HCT116 (cell line): ENCODE results near the gene IRF4. TPM values are rescaled to one million over a fixed set of nuclear protein-coding genes. Genes with fewer than 3 reads are reported as not detected.

Source experiments
- ATAC-seq: fragments of 200-7000 bp; cut with Tn5 transposase; 2 replicates; pipeline ENCODE4 v1.9.1; 2020; ENCODE audit warnings: mild to moderate bottlenecking, moderate library complexity
- BruUV-seq: library from RNA; stranded (reverse); fragments of 400-500 nt; replicated peaks from 2 replicates; lab custom pipeline; 2021; lab: Mats Ljungman, UMichigan
- CTCF ChIA-PET: fragments of 300-600 bp; sonication (Branson Sonifier 250); formaldehyde crosslinking; loops from one replicate; lab custom pipeline; 2021; ENCODE audit warnings: antibody characterized with exemption; lab: Charles Lee
- POLR2A ChIA-PET: fragments of 300-600, 350-600 bp; sonication (Branson Sonifier 250); formaldehyde crosslinking; loops from one replicate; lab custom pipeline; 2021; ENCODE audit warnings: antibody characterized with exemption; lab: Charles Lee
- RAD21 ChIA-PET, 2 experiments: fragments of 300-600 bp; sonication (Branson Sonifier 250); formaldehyde crosslinking; loops; one replicate each; lab custom pipeline; 2023; ENCODE audit warnings: low total read pairs in 2 of 2; ENCODE audit not compliant: uncharacterized antibody in 2 of 2, unreplicated experiment in 2 of 2, low non-redundant PET in 1 of 2; lab: Charles Lee
- DNase-seq: peaks from one replicate; pipeline ENCODE4 v3.0.0-alpha.2; 2010; ENCODE audit warnings: low read depth, low spot score
- H2AFZ ChIP-seq: fragments of 200-600 bp; shearing (Covaris generic), sonication (generic); 2 replicates; pipeline ENCODE4 v1.6.1; 2017; ENCODE audit warnings: low read depth, mixed run types, mixed read lengths, antibody characterized with exemption, low read length; ENCODE audit not compliant: poor library complexity, severe bottlenecking
- H3K27ac ChIP-seq: 2 replicates; pipeline ENCODE4 v1.5.1; 2012; ENCODE audit warnings: low read depth, low read length
- H3K27me3 ChIP-seq: fragments of 200-600 bp; sonication (generic); 2 replicates; pipeline ENCODE4 v1.6.1; 2016; ENCODE audit warnings: mixed run types, low read length, mixed read lengths; ENCODE audit not compliant: insufficient read depth
- H3K36me3 ChIP-seq, 2 experiments: fragments of 200-500 bp in 1 of 2; fragments of 200-600 bp in 1 of 2; sonication (Bioruptor generic) in 1 of 2; sonication (generic) in 1 of 2; 2 replicates each; pipeline versions ENCODE4 v1.5.1 to v1.6.1; 2014 to 2016; ENCODE audit warnings: low read length in 2 of 2, inconsistent platforms in 1 of 2, mixed read lengths in 1 of 2, mixed run types in 1 of 2; ENCODE audit not compliant: insufficient read depth in 2 of 2, control insufficient read depth in 1 of 2
- H3K4me1 ChIP-seq, 2 experiments: fragments of 200-600 bp in 1 of 2; sonication (generic) in 1 of 2; 2 replicates each; pipeline versions ENCODE4 v1.5.1 to v1.6.1; 2012 to 2017; ENCODE audit warnings: low read length in 2 of 2, inconsistent platforms in 1 of 2, mild to moderate bottlenecking in 1 of 2, mixed read lengths in 1 of 2, mixed run types in 1 of 2, moderate library complexity in 1 of 2; ENCODE audit not compliant: insufficient read depth in 2 of 2, control insufficient read depth in 1 of 2
- H3K4me2 ChIP-seq: fragments of 200-600 bp; sonication (generic); 2 replicates; pipeline ENCODE4 v1.6.1; 2017; ENCODE audit warnings: mixed run types, low read length, mixed read lengths
- H3K4me3 ChIP-seq, 2 experiments: fragments of 200-600 bp in 1 of 2; sonication (generic) in 1 of 2; replicated peaks in 1 of 2; 2 replicates each; pipeline ENCODE4 v1.5.1; 2011 to 2016; ENCODE audit warnings: low read length in 2 of 2, control low read depth in 1 of 2, low read depth in 1 of 2, mild to moderate bottlenecking in 1 of 2, mixed read lengths in 1 of 2, mixed run types in 1 of 2
- H3K79me2 ChIP-seq: fragments of 200-600 bp; sonication (generic); 2 replicates; pipeline ENCODE4 v1.6.1; 2017; ENCODE audit warnings: mild to moderate bottlenecking, mixed run types, low read length, moderate library complexity, mixed read lengths; ENCODE audit not compliant: insufficient read depth
- H3K9ac ChIP-seq: fragments of 200-600 bp; sonication (generic); 2 replicates; pipeline ENCODE4 v1.6.1; 2016; ENCODE audit warnings: low read length, mixed read lengths
- H3K9me2 ChIP-seq: fragments of 200-600 bp; sonication (generic), shearing (Covaris generic); 2 replicates; pipeline ENCODE4 v1.6.1; 2017; ENCODE audit warnings: mixed run types, mild to moderate bottlenecking, moderate library complexity; ENCODE audit not compliant: insufficient read depth
- H3K9me3 ChIP-seq, 2 experiments: fragments of 200-500 bp in 1 of 2; fragments of 200-600 bp in 1 of 2; sonication (Bioruptor generic) in 1 of 2; sonication (generic) in 1 of 2; 2 replicates each; pipeline ENCODE4 v1.6.1; 2014 to 2017; ENCODE audit warnings: low read length in 2 of 2, mixed read lengths in 2 of 2, inconsistent platforms in 1 of 2, low read depth in 1 of 2, mild to moderate bottlenecking in 1 of 2, mixed run types in 1 of 2, moderate library complexity in 1 of 2; ENCODE audit not compliant: control insufficient read depth in 1 of 2, insufficient read depth in 1 of 2
- H4K20me1 ChIP-seq: fragments of 200-600 bp; sonication (generic), shearing (Covaris generic); 2 replicates; pipeline ENCODE4 v1.6.1; 2017; ENCODE audit warnings: mixed run types, mild to moderate bottlenecking, moderate library complexity; ENCODE audit not compliant: insufficient read depth
- CBX3 ChIP-seq: IDR thresholded peaks from 2 replicates; pipeline ENCODE4 v1.6.1; 2012; ENCODE audit warnings: low read depth
- CTCF ChIP-seq, 3 experiments: fragments of 200-600 bp in 1 of 3; sonication (generic) in 1 of 3; IDR thresholded peaks in 2 of 3; conservative IDR thresholded peaks in 1 of 3; 2 replicates each; pipeline ENCODE4 v1.5.1; 2012 to 2017; ENCODE audit warnings: low read depth in 2 of 3, low read length in 2 of 3, antibody characterized with exemption in 1 of 3, borderline replicate concordance in 1 of 3, control low read depth in 1 of 3, mild to moderate bottlenecking in 1 of 3, mixed read lengths in 1 of 3, mixed run types in 1 of 3, moderate library complexity in 1 of 3; ENCODE audit not compliant: insufficient read depth in 1 of 3
- EZH2phosphoT487 ChIP-seq: fragments of 200-600 bp; IDR thresholded peaks from 2 replicates; pipeline ENCODE4 v1.6.1; 2018; ENCODE audit warnings: antibody characterized with exemption, borderline replicate concordance
- FOSL1 ChIP-seq: IDR thresholded peaks from 2 replicates; pipeline ENCODE4 v1.6.1; 2012; ENCODE audit warnings: low read depth
- JUND ChIP-seq: IDR thresholded peaks from 2 replicates; pipeline ENCODE4 v1.6.1; 2012
- MAX ChIP-seq: IDR thresholded peaks from 2 replicates; pipeline ENCODE4 v1.6.1; 2012
- POLR2A ChIP-seq: IDR thresholded peaks from 2 replicates; pipeline ENCODE4 v1.7.0; 2011; ENCODE audit warnings: borderline replicate concordance; ENCODE audit not compliant: insufficient read depth, insufficient read length; ENCODE audit errors: extremely low read depth
- REST ChIP-seq: IDR thresholded peaks from 2 replicates; pipeline ENCODE4 v1.6.1; 2012; ENCODE audit warnings: low read depth
- SRF ChIP-seq: IDR thresholded peaks from 2 replicates; pipeline ENCODE4 v1.6.1; 2012; ENCODE audit warnings: low read depth
- TCF7L2 ChIP-seq: IDR thresholded peaks from 2 replicates; pipeline ENCODE4 v1.7.0; 2011; ENCODE audit warnings: borderline replicate concordance, inconsistent platforms; ENCODE audit not compliant: insufficient read depth, insufficient read length; ENCODE audit errors: extremely low read depth
- ZBTB33 ChIP-seq: IDR thresholded peaks from 2 replicates; pipeline ENCODE4 v1.6.1; 2011; ENCODE audit warnings: mild to moderate bottlenecking, low read length, moderate library complexity; ENCODE audit not compliant: insufficient replicate concordance; ENCODE audit errors: extremely low read depth
- intact Hi-C: fragments of 100-400 bp; cut with micrococcal nuclease; formaldehyde crosslinking; loops from 2 replicates; pipeline ENCODE4 v1.10.0; 2022
- total RNA-seq: library from RNA; stranded (reverse); gene quantifications from one replicate; pipeline ENCODE4 v1.2.1, GENCODE V29; 2021; ENCODE audit not compliant: unreplicated experiment

Gene IRF4
- total RNA-seq, 1 experiment from 2014 or later = 1.2 TPM

GRCh38 chr6:421211-421610 is 29.7 kb downstream of the IRF4 start:
- no peaks in the 10 kb centered on the region for H3K36me3 ChIP-seq
- intact Hi-C loops = no loop called here
- CTCF ChIA-PET = no interaction called here
- no peaks in the 10 kb centered on the region for H3K9me3 ChIP-seq
- POLR2A ChIA-PET = no interaction called here
- H4K20me1 ChIP-seq = no peaks in the 10 kb centered on the region
- RAD21 ChIA-PET = no interaction called here
- no peak overlapping the region for H3K9ac ChIP-seq
- no peak for ATAC-seq
- peaks cover 2 to 15% of the 10 kb centered on the region in 2 experiments; a peak in 3 of 4 replicates for H3K4me1 ChIP-seq
- no TSS peak for BruUV-seq
- H3K4me3 ChIP-seq = no peak overlapping the region
- H2AFZ ChIP-seq = no peak overlapping the region
- no peaks in the 10 kb centered on the region for H3K9me2 ChIP-seq
- H3K27ac ChIP-seq = no peak overlapping the region
- no peak for TF ChIP-seq JUND
- no peak for TF ChIP-seq SRF
- no peak for TF ChIP-seq CTCF (IDR thresholded peaks at IDR 0.05 in 2 of 3, conservative IDR thresholded peaks at IDR 0.05 in 1 of 3; ENCODE audit: borderline replicate concordance in 1 of 3, insufficient read depth in 1 of 3, low read depth in 2 of 3, low read length in 2 of 3)
- no peak for TF ChIP-seq EZH2phosphoT487
- no peaks in the 10 kb centered on the region for H3K79me2 ChIP-seq
- no peak overlapping the region for H3K4me2 ChIP-seq
- DNase-seq = no peak
- H3K27me3 ChIP-seq = no peaks in the 10 kb centered on the region

GRCh38 chr6:422433-423054 is 31.0 kb downstream of the IRF4 start:
- H3K36me3 ChIP-seq = no peaks in the 10 kb centered on the region
- peak overlapping the region; percentile 4 for H2AFZ ChIP-seq
- H3K4me3 ChIP-seq = no peak overlapping the region
- intact Hi-C loops = no loop called here
- no peaks in the 10 kb centered on the region for H4K20me1 ChIP-seq
- peak overlapping the region; percentile 29; the same call in 1 of the 2 replicates for H3K4me2 ChIP-seq
- BruUV-seq = no TSS peak
- ATAC-seq = peak; percentile 74
- ChIA-PET CTCF (interaction anchor here (0.9 kb wide), 1 partner anchor 14 kb away, joined by 4 read pairs; no protein-coding TSS in a partner anchor), POLR2A (interaction anchor here (0.7 kb wide), 1 partner anchor 14 kb away, joined by 3 read pairs; no protein-coding TSS in a partner anchor), RAD21 (no interaction called here)
- H3K27ac ChIP-seq = no peak overlapping the region
- H3K9me2 ChIP-seq = no peaks in the 10 kb centered on the region
- DNase-seq = no peak
- H3K9ac ChIP-seq = no peak overlapping the region
- no peaks in the 10 kb centered on the region for H3K9me3 ChIP-seq
- no peaks in the 10 kb centered on the region for H3K27me3 ChIP-seq
- peaks cover 2 to 15% of the 10 kb centered on the region in 2 experiments; a peak in 3 of 4 replicates for H3K4me1 ChIP-seq
- no peaks in the 10 kb centered on the region for H3K79me2 ChIP-seq
- peak; percentile 66 for TF ChIP-seq FOSL1
- TF ChIP-seq POLR2A = no peak
- TF ChIP-seq CBX3 = no peak
- TF ChIP-seq JUND = peak; percentile 53; the same call in 1 of the 2 replicates
- peak; percentile 34; the same call in 1 of the 2 replicates for TF ChIP-seq MAX
- no peak for TF ChIP-seq REST
- TF ChIP-seq ZBTB33 = no peak
- TF ChIP-seq TCF7L2 = no peak
